NCI-H1694 (cell line): ENCODE measurements around the gene COL1A1.

Source experiments
- DNase-seq: peaks from one replicate; lab custom pipeline; 2025; lab: John Stamatoyannopoulos, UW

COL1A1 gene

GRCh38 chr17:50199803-50200456, 1.5 kb downstream of the COL1A1 start:
- peak; percentile 55 for DNase-seq

GRCh38 chr17:50199211-50199802, 2.1 kb downstream of the COL1A1 start:
- no peak for DNase-seq

GRCh38 chr17:50198026-50198669, 3.3 kb downstream of the COL1A1 start:
- DNase-seq = peak; percentile 70

GRCh38 chr17:50196826-50197225, 4.6 kb downstream of the COL1A1 start:
- no peak for DNase-seq

- no peak for DNase-seq
These were observed 5.4 kb downstream of the COL1A1 start for GRCh38 chr17:50196036-50196435.

GRCh38 chr17:50194934-50195865, 6.2 kb downstream of the COL1A1 start:
- DNase-seq = no peak

- no peak for DNase-seq
These were observed 7.1 kb downstream of the COL1A1 start for GRCh38 chr17:50194140-50194933.

- no peak for DNase-seq
These were observed 8.7 kb downstream of the COL1A1 start for GRCh38 chr17:50192618-50193291.

GRCh38 chr17:50192144-50192617, 9.2 kb downstream of the COL1A1 start:
- DNase-seq = no peak

GRCh38 chr17:50191359-50192143, 9.9 kb downstream of the COL1A1 start:
- DNase-seq = no peak

- no peak for DNase-seq
These were observed 10.7 kb downstream of the COL1A1 start for GRCh38 chr17:50190603-50191358.

GRCh38 chr17:50190293-50190602, 11.2 kb downstream of the COL1A1 start:
- no peak for DNase-seq

- no peak for DNase-seq
These were observed 11.7 kb downstream of the COL1A1 start for GRCh38 chr17:50189550-50190292.

GRCh38 chr17:50188921-50189549, 12.4 kb downstream of the COL1A1 start:
- no peak for DNase-seq

GRCh38 chr17:50188531-50188920, 12.9 kb downstream of the COL1A1 start:
- no peak for DNase-seq

GRCh38 chr17:50187751-50188530, 13.5 kb downstream of the COL1A1 start:
- no peak for DNase-seq

- no peak for DNase-seq
These were observed 14.1 kb downstream of the COL1A1 start for GRCh38 chr17:50187394-50187725.
